Fibroblast of skin of right quadriceps (primary cell): ENCODE data around the gene PACS2.
"Not testable (repeated sequence)": the region's sequence is repeated elsewhere in the genome, so short reads cannot be mapped to it uniquely, and the experiment has no call there.

Experiments
- DNase-seq: peaks from one replicate; pipeline ENCODE4 v3.0.0-alpha.2; 2013

Gene PACS2

DNA sequence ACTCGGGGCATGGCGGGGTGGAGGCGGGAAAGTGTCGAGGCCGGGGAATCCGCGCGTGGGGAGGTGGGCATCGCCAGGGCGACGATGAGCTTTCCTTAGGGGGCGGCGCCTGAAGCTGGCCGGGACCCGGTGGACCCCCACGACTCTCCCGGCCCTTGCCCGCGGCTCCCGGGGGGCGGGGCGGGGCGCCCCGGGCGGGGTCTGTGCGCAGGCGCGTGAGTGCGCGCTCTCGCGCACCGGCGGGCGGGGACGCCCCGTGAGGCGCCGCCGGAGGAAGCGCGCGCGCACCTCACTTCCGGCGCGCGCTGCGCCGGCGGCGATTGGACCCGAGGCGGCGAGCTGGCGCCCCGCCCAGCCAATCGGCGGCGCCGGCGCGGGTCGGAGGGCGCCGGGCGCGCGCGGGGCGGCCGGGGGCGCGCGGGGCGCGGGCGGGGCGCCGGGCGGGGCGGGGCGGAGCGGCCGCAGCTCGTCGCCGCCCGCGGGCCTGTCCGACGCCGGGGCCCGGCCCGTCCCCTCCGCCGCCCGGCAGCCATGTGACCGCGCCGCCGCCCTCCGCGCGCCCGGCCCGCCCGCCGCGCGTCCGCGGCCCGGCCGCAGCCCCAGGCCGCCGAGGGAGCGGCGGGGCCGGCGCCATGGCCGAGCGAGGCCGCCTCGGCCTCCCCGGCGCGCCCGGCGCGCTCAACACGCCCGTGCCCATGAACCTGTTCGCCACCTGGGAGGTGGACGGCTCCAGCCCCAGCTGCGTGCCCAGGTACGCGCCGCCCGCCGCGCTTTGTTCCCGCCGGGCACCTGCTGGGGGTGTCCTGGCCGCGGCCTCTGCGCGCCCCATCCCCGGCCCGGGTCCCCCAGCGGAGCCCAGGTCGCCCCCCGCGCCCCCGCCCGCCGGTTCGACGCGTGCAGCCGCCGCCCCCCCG is at the start of gene PACS2:
PACS2 (plus strand) TSS at position 462 of the 914 bp plus-strand sequence; CDS start at position 633, 171 bp downstream.
- DNase-seq, result peak; percentile 89

- DNase-seq, result no peak
Observed at GRCh38 chr14:105267820-105268548, 46.6 kb upstream of the PACS2 start.

GRCh38 chr14:105268736-105269354 is 45.7 kb upstream of the PACS2 start:
- DNase-seq, result no peak

DNA sequence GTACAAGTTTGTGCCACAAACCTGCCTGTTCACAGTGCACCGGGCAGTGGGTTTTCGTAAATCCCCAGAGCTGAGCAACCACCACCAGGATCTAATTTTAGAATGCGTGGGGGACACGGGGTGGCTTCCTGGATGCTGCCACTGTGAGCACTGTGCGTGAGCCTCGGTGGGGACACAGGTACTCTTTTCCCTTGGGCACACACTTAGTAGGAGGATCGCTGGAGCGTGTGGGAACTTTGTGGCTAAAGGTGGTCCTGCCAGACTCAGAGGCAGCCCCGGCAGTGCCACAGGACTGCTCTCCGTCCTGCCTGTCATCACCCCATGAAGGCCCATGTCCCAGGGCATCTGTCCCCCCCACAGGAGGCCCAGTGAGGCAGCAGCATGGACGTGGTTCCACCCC is 45.1 kb upstream of the PACS2 start:
- DNase-seq, result no peak

GRCh38 chr14:105271224-105271890 is 43.2 kb upstream of the PACS2 start:
- DNase-seq, result no peak

- no peak for DNase-seq
Observed at GRCh38 chr14:105272623-105273022, 41.9 kb upstream of the PACS2 start.

DNA sequence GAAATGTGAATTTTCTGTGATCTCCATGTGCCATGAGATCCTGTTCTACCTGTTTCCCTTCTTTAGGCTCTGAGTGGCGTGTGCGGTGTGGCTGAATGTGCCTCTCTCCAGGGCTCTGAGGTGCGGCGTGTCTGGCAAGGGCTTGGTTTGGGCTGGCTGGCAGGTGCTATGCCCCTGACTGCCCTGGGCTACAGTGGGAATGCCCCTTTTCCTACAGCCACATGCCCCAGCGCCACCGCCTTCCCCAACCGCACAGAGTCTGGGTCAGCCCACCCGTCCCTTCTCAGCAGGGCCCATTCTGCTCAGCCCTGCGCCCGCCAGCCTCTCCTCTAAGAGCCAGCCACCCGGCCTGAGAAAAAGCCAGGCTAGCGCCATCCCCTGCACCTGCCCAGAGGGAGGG is 41.5 kb upstream of the PACS2 start:
- DNase-seq, result no peak

DNA sequence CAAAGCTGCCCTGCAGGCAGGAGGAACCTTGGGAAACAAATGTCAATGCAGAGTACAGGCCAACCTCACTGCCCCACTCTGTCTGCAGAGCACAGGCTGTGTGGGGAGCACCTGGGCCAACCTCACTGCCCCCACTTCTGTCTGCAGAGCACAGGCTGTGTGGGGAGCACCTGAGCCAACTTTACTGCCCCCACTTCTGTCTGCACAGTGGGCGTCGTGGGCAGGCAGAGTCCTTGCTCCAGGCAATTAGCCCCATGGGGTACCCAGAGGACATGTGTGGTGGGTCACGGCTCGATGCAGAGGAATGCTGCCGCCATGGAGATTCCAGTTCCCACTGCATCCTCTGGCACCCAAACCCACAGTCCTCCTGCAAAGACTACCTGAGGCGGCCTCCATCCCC is 39.9 kb upstream of the PACS2 start:
- no peak for DNase-seq

DNA sequence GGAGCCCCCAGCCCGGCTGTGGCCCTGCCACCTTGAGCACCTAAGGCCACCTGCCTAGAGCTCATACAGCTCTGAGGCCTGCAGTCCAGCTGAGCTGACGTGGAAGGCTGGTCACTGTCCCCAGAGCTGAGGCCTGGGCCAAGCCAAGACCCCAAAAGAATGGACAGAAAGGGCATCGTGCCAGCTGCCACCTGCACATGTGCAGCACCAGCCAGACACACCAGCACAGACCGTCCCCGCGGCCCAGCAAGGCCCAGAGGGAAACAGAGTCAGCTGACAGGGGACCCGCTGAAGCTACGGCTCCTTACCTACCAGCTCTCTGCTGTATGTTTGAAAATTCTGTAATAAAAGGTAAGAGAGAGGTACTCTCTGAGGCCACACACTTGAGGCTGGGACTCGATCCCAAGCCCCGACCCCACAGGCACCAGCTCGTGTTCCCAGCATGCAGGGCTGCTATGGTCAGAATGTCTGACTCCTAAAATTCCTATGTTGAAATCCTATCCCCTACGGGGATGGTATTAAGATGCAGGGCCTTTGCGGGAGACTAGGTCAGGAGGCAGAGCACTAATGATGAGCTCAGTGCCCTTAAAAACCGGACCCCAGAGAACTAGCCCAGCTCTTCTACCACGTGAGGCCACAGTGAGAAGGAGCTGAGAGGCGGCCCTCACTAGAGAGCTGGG is 39.1 kb upstream of the PACS2 start:
- DNase-seq, result peak; percentile 67

GRCh38 chr14:105277448-105277847 is 37.1 kb upstream of the PACS2 start:
- peak; percentile 20 for DNase-seq

DNA sequence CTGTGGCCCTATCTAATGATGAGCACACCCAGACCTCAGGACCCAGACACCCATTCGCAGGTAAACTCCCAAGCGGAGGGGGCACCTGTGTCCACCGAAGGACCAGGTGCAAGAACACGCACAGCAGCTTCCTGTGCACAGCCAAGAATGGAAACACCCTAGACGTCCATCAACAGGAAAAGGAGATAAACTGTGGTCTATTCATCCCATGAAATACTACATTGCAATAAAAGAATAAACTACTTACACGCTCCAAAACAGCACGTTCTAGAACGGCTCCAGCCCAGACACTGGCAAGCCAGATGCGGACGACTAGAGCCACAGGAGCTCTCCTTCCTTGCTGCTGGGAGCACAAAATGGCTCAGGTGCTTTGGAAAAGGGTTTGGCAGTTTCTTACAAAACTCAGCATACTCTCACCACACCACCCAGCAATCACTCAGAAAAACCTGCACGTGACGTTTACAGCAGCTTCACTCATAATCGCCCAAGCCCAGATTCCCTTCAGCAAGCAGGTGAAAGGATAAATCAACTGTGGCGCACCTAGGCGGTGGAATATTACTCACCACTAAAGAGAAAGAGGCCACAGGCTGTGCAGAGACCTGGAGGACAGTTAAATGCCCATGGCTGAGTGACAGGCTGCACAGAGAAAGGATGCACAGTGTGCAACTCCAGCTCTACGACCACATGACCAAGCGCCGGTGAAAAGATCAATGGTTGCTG is 34.7 kb upstream of the PACS2 start:
- DNase-seq, result no peak

GRCh38 chr14:105280525-105280924 is 34.0 kb upstream of the PACS2 start:
- DNase-seq, result no peak

GRCh38 chr14:105281371-105282097 is 33.0 kb upstream of the PACS2 start:
- peak; percentile 62 for DNase-seq

GRCh38 chr14:105282098-105282725 is 32.3 kb upstream of the PACS2 start:
- no peak for DNase-seq

DNA sequence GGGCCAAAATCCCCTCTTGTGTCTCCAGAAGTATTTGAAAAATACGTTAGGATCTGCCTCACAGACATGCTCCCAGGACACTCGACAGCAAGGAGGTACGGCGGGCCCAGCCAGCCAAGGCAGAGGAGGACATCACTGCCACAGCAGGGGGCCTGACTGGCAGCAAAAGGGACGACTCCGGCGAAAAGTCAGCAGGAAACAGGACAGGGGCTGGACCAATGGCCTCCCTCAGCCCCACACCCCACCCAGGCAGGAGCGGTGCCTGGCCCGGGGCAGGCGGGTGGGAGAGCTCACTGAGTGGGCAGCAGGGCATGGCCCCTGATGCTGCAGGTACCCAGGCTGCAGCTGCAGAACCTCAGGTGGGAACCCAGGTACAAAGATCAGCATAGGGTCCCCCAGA is 31.5 kb upstream of the PACS2 start:
- DNase-seq, result no peak

- no peak for DNase-seq
Observed at GRCh38 chr14:105283899-105284298, 30.6 kb upstream of the PACS2 start.

DNA sequence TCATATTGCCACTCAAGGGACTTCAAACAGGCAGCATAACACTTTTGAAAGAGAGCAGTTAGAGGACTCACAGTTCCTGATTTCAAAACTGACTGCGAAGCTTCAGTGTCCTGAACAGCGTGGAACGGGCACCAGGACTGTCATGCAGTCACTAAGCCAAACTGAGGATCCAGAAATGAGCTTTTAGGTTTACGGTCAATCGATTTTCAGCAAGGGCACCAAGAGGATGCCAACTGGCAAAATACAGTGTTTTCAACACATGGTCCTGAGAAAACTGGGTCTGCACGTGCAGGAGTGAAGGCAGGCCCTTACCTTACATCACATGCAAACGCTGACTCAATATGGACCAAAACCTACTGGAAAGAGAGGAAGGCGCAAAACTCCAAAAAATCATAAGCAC is 29.4 kb upstream of the PACS2 start:
- DNase-seq, result no peak

GRCh38 chr14:105286759-105287144 is 27.8 kb upstream of the PACS2 start:
- no peak for DNase-seq

- DNase-seq, result no peak
Observed at GRCh38 chr14:105287249-105288102, 27.1 kb upstream of the PACS2 start.

DNA sequence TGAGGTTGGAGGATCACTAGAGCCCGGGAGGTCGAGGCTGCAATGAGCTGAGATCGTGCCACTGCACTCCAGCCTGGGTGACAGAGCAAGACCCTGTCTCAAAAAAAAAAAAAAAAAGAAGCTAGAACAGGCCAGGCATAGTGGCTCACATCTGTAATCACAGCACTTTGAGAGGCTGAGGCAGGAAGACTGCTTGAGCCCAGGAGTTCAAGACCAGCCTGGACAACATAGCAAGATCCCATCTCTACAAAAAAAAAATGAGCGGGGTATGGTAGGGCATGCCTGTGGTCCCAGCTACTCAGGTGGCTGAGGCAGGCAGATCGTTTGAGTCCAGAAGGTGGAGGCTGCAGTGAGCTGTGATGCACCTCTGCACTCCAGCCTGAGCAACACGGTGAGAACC is 25.6 kb upstream of the PACS2 start:
- not testable (repeated sequence) for DNase-seq
